Fibroblast of peridontal ligament (primary cell): Measurements from ENCODE around the gene KDM3B.
"Not testable (repeated sequence)": the region's sequence is repeated elsewhere in the genome, so short reads cannot be mapped to it uniquely, and the experiment has no call there.

Experiments
- DNase-seq: peaks from one replicate; pipeline ENCODE4 v3.0.0-alpha.2; 2010; ENCODE audit errors: extremely low read depth

The KDM3B gene, protein sequence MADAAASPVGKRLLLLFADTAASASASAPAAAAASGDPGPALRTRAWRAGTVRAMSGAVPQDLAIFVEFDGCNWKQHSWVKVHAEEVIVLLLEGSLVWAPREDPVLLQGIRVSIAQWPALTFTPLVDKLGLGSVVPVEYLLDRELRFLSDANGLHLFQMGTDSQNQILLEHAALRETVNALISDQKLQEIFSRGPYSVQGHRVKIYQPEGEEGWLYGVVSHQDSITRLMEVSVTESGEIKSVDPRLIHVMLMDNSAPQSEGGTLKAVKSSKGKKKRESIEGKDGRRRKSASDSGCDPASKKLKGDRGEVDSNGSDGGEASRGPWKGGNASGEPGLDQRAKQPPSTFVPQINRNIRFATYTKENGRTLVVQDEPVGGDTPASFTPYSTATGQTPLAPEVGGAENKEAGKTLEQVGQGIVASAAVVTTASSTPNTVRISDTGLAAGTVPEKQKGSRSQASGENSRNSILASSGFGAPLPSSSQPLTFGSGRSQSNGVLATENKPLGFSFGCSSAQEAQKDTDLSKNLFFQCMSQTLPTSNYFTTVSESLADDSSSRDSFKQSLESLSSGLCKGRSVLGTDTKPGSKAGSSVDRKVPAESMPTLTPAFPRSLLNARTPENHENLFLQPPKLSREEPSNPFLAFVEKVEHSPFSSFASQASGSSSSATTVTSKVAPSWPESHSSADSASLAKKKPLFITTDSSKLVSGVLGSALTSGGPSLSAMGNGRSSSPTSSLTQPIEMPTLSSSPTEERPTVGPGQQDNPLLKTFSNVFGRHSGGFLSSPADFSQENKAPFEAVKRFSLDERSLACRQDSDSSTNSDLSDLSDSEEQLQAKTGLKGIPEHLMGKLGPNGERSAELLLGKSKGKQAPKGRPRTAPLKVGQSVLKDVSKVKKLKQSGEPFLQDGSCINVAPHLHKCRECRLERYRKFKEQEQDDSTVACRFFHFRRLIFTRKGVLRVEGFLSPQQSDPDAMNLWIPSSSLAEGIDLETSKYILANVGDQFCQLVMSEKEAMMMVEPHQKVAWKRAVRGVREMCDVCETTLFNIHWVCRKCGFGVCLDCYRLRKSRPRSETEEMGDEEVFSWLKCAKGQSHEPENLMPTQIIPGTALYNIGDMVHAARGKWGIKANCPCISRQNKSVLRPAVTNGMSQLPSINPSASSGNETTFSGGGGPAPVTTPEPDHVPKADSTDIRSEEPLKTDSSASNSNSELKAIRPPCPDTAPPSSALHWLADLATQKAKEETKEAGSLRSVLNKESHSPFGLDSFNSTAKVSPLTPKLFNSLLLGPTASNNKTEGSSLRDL (N-terminal part only)

DNA sequence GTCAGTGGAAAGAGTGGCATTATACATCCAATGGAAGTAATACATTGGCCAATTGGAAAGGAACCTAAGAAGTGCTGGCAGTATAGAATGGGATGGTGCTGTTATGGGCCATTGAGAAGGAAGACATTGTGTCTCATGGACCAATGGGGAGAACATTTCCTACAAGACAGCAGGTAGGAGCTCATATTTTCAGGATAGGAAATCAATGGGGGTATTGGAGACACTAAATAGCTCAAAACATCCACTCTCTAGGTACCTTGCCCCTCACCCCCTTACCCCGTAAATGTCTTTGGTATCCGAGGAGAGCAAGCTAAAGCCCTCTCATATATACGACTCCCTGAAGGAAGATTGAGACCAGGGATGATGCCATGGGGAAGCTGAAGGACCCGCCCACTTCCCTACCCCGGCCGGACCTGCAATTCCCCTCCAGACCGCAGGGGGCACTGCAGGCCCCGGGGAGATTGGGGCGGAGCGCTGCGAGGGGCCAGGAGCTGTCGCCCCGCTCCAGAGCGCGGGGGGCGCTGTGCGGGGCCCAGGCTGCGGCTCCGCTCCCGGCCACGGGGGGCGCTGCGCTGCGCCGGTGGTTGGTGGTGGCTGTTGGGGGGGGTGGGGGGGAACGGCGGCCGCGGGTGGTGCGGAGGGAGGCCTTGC is at the start of gene KDM3B:
KDM3B (plus strand) TSS at position 615 of the 651 bp plus-strand sequence. CDS start 111 bp downstream, outside the sequence.
- DNase-seq = peak; percentile 75

DNA sequence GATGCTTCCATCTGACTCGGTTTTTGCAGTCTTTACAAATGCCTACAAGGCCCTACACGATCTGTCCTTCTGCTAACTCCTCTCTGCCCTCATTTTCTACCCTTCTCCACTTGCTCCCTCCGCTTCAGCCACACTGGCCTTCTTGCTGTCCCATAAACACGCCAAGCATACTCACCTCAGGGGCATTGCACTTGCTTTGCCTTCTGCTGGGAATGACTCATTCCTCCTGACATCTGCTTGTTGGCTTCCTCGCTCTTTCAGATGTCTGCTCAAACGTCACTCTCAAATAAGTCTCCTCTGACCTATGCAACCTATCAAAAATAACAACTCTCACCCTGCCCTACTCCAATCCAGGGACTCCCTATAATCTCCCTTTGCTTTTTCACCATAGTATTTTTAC is 49.1 kb upstream of the KDM3B start:
- peak; percentile 13 for DNase-seq

DNA sequence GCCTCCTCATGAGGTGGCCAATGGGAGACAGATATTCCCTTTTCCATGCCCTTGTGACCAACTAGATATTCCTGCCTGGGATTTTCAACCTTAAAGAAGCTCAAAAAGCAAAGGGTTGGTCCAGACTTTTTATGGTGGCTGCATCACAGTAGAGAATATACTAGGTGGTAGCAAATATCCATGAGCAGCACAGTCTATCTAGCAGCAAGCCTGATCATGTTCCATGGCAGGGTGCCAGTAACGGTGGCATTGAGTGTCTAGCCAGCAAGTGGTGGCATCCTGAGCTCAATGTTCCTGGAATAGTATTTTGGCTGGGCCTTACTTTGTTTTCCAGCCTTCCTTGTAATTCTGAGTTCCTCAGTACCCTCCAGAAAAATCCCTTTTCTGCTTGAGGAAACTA is 46.7 kb upstream of the KDM3B start:
- DNase-seq = no peak

DNA sequence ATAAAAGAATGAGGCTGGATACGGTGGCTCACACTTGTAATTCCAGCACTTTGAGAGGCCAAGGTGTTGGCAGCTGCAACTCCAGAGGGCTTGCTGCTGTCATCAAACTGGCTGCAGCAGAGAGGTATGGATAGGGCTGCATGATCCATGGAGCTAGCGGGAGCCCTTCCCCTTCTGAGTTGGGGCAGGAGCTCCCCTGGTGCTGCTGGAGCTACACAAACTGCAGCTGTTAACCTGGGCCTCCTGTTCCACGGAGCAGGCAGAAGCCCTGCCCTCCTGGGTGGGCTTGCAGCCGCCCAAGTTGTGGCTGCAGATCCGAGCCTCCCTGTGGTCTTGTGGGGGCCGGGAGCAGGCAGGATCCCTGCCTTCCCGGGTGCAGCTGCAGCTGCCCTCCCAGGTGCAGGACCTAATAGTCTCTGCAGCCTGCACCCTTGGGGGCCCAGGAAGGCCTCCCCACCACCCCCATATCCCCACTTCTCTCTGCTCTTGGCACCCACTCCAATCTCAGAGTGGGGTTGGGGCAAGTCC is 36.7 kb upstream of the KDM3B start:
- DNase-seq = no peak

DNA sequence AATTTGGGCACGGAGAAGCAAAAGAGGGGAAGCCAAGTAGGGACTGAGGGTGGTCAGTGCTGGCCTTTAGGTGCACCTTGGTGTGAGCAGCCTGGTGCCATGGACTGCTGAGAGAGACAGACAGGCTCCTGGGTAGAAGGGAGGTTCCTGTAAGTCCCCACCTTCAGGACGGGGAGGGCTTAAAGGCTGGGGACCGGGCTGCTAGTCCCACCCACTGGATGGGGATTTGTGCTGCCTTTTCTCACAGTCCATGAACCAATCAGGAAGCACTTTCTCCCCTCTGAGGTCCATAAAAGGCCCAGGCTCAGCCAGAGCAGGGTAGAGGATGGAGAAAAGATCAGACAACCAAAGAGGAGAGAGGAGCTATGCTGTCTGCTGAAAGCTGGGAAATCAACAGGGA is 36.1 kb upstream of the KDM3B start:
- DNase-seq = no peak

DNA sequence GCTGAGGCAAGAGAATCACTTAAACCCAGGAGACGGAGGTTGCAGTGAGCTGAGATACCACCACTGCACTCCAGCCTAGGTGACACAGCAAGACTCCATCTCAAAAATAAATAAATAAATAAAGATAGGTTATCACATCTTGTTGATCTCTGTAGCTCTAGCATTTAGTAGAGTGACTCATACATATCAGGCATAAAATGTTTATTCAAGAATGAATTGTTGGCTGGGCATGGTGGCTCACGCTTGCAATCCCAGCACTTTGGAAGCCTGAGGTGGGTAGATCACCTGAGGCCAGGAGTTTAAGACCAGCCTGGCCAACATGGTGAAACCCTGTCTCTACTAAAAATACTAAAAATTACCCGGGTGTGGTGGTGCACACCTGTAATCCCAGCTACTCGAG is 34.3 kb upstream of the KDM3B start:
- not testable (repeated sequence) for DNase-seq

DNA sequence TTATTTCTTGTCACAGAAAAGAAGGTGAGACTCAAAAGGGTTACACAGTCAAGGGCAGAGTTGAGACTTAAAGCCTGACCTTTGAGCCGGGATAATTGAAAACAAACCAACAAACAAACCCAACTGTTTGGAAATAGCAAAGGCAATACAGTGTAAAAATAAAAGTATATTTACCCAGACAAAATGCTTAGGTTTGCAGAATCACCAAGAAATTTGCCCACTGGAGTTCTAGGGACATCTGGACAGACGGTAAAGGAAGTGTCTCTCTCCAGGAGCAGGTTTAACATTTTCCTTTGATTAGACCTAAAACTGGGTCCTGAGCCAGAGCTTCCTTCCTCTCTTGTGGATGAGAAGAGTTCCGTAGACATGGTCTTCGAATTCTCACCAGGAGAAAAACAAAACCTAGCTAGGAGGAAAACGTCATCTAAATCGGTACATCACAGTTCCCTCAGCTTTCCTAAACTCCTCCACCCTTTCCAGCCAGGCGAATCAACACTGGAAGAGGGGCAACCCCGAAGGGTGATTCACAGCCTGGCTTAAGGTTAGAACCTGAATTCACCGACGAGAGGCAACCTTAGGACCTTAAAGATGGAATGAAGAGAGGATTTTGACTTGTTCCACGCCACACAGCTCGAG is 21.6 kb upstream of the KDM3B start:
- no peak for DNase-seq

DNA sequence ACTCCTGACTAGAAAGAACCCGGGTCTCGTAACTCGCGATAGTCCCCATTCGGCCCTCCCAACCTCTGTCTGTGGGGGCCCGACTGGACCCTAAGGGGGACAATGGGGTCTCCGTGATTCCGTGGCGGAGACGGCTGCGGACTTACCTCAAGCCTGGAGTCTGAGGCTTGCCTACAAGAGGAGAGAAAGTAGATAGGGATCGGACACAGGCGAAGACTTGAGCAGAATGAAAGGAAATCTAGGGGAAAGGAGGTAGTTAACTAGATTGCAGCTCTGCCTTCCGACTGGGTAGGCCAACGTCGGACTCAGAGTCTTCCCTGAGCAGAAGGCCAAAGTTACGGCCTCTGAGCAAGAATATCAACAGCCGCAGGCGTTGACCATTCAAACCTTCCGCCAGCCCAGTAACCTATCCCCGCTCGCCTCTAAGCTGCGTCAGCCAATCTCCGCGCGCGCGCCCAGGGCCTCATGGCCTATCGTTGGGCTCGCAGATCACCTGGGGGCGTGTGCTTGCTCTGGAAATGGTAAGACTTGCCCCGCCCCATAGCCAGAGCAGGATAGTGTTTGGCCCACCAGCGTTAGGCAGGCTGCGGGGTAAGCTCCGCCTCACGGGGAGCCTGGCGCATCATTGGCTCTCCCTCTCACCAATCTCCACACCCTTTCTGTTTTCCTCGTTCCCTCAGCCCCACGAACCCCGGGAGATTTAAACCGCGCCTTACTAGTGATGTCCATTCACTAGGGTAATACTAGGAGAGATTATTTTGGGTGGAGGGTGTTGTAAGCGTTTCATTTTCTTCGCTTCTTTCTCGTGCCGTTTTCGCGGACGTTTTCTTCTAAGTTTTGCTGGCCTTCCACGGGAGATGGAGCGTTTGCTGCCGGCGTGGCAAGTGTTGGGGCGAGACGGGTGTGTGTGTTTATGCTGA is 20.8 kb upstream of the KDM3B start, which contains the start of gene CDC25C:
CDC25C (minus strand) TSS at position 356 of the 920 bp plus-strand sequence. CDS start 624 bp downstream, outside the sequence.
- DNase-seq = peak; percentile 98

DNA sequence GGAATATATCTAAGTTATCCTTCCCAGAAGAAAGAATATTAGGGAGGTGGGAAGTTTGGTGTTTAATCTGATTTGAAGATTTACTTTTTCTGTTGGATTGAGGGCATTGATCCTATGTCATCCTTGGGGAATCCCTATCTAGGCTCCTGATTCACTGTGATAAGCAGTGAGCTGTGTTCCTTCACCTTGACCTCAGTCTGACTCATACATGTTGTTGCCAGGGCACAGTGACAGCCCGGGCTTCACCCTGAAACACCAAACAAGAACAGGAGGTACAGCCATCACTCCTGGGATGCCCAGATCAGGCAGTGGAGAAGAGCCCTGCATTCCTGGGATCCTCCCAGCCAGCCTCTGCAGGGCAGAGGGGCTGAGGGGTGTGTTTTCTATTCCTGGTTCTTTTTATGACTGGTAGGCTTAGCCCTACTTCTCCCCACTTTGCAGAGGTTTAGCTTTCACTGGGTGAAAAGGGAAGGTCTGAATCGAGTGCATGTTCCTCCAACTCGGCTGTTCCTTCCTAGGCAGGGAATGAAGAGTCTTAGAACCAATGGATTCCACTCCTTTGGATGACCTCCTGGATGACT is 17.5 kb upstream of the KDM3B start:
- DNase-seq = no peak

DNA sequence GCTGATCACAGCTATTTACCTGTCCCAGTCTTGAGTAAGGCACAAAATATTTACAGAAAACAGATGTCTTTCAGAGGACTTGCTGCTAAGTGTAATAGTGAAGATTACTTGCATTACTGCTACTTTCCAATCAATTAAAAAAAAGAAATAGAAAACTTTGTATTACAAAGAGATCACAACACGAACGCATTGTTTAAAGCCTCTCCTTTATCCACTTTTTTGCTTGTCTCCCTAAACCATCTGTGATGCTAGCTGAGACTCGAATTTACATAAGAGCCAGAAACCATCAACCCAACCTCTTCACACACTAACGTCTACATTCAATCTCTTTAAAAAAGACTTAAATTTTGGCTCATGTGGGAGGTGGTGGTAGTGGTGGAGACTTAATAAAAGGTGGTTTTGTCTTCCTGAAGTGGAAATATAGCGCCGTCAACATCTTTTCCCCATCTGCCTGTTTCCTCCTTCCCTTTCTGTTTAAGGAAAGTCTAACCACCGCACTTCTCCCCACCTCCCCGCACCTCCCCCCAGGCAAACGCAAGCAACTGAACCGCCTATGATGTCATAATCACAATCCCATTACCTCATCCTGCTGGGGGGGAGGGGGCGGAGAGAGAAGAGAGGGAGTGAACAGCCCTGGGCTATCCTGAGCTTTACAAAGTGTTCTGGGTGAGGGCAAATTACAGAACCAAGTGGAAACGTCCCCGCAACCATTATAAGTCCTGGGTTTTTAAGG is 15.4 kb upstream of the KDM3B start:
- peak; percentile 89 for DNase-seq

DNA sequence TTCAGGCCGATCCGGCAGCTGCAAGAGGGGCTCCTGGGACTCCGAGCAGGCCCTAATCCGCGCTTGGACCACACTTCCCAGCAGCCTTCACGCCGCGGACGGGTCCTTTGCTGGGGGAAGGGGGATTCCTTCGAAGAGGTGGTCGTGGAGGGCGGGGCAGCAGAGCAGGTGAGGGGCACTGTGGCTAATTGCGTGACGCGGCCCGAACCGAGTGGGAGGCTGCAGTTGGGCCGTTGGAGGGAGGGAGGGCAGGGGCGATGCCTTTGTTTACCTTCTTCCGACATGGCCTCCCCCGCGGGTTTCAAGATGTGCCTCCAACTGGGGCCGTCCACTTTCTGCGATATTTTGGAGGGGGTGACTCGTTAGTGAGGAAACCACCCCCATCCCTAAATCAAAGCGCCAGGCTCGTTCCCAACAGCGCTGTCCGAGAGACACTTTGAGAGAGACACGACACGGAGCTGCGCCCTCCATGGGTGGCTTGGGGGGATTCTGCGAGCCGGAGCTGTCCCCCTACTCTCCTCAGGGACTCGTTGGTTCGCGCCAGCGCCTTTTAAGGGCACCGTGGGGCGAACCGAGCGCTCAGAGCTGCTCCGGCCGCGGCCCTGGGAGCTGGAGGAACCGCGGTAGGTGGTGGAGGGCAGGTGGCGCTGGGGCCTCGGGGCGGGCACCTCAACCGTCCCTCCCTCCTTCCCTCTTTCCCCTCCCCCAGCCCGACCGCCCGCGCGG is 14.6 kb upstream of the KDM3B start, which contains the start of gene FAM53C:
FAM53C (plus strand) TSS at position 582 of the 726 bp plus-strand sequence. CDS start 3,070 bp downstream, outside the sequence.
- DNase-seq = peak; percentile 94

DNA sequence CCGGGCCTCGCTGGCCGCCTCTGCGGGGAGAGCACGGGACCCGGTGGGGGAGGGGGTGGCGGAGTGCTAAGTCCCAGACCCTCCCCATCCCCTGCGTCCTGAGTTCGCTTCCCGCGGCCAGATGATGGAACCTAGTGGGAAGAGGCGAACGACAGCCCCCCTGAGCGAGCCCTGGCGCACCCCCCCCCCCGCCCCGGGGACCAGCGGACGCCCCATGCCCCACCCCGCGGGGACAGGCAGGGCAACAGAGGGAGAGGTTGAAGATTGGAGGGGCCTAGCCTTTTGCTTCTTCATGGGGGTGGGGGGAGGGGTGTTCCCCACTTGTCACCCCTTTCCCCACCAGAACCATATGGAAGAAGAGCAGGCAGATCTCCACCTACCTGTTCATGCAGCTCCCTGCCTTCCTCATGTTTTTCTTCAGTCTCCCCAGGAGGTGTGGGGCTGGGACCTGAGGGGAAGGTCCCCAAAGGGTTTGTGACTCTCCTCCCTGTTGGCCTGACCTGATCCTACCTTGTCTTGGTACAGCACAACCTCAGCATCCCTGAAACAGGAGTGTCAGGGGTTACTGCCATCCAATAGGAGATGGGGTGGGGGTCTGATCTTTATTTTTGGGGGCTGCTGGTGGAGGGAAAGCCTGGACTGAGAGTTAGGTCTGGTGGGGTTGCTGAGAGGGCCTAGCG is 13.9 kb upstream of the KDM3B start:
- no peak for DNase-seq

DNA sequence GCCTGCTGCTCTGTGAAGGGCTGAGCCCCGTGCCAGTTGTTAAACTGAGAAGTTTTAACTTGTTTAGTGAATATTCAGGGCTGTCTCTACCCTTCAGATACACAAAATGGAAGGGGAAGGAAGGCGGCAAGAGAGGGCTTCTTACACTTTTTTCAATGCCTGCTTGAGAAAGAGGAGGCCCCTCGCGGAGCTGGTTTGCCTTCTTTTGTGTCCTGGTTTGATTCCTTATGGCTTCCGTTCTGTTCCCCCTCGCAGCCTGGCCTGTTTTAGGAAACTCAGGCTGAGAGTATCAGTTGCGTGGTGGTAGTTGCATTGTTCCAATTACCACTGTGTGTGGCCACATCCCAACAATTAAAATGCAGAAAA is 13.4 kb upstream of the KDM3B start:
- DNase-seq = peak; percentile 41

DNA sequence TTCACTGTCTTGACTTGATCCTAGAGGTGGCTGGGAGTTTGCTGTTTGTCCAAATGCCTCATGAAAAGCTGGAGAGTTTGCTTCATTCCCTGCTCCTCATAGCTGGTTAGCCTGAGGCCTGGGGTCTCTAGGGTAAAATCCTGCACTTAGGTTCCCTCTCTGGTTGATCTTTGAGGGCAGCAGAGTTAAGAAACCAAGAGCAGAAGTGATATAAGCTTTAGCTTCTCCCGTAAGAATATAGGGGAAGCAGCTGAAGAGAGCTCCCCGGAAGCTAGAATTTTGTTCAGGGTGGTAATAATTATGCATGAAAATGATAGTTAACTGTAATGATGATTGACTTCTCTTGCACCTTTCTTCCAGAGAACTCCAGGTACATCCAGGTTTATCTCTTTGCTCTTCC is 13.0 kb upstream of the KDM3B start:
- DNase-seq = no peak

DNA sequence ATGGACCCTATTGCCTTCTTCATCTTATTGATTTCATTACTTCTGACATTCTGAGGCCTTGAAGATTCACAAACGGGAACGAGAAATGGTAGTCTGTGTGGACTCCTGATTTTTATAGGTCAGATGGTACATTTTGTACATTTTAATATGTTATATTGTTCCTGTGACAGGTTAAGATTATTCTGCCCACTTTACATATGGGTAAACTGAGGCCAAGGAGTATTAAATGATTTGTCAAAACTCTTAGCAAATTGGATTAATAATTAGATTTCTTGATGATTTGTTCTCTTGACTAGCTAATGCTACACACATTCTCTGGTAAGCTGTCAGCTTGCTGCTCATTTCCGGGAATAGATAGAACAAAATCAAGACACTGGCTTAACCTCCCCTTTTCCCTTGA is 12.5 kb upstream of the KDM3B start:
- no peak for DNase-seq

DNA sequence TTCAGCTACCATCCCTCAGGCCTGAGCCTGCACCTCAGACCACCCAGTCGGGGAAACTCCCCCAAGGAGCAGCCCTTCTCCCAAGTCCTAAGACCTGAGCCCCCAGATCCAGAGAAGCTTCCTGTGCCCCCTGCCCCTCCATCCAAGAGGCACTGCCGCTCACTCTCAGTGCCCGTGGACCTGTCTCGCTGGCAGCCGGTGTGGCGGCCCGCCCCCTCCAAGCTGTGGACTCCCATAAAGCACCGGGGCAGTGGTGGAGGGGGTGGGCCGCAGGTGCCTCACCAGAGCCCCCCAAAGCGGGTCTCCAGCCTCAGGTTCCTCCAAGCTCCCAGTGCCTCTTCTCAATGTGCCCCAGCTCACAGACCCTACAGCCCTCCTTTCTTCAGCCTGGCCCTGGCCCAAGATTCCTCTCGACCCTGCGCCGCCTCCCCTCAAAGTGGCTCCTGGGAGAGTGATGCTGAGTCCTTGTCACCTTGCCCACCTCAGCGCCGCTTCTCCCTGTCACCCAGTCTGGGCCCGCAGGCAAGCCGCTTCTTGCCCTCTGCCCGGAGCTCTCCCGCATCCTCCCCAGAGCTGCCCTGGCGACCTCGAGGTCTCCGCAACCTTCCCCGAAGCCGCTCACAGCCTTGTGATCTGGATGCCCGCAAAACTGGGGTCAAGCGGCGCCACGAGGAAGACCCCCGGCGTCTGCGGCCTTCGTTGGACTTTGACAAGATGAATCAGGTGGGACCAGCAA is 7.4 kb upstream of the KDM3B start:
- no peak for DNase-seq
